ENCODE measurements around the gene PIGX.
"Not testable (repeated sequence)": the region's sequence is repeated elsewhere in the genome, so short reads cannot be mapped to it uniquely, and the experiment has no call there.

The PIGX gene

DNA sequence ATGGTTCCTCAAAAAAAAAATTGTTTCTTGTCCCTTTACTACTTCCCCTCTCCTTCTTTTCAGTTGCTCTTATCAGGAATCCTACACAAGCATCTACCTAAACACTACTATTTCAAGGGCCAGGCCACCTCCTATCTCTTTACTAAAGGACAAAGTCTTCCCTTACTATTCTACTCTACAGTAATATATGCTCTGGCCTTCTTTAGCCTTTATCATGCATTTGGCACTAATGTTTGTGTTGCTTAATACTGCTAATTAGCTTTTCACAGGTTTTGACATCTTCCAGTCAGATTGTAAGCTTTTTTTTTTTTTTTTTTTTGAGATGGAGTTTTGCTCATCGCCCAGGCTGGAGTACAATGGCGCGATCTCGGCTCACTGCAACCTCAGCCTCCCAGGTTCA, 5.4 kb upstream of the PIGX start:
- DNase-seq: no peak

- no peak for DNase-seq
Measured at GRCh38 chr3:196707566-196707965, 4.6 kb upstream of the PIGX start.

GRCh38 chr3:196708467-196708866, 3.7 kb upstream of the PIGX start:
- no peak for DNase-seq

GRCh38 chr3:196712514-196713413, 587 bp downstream of the PIGX start:
- DNase-seq: peak; percentile 75

- not testable (repeated sequence) for DNase-seq
Measured at GRCh38 chr3:196717162-196717561, 5.0 kb downstream of the PIGX start.

- DNase-seq: no peak
Measured at GRCh38 chr3:196721097-196721496, 8.9 kb downstream of the PIGX start.

DNA sequence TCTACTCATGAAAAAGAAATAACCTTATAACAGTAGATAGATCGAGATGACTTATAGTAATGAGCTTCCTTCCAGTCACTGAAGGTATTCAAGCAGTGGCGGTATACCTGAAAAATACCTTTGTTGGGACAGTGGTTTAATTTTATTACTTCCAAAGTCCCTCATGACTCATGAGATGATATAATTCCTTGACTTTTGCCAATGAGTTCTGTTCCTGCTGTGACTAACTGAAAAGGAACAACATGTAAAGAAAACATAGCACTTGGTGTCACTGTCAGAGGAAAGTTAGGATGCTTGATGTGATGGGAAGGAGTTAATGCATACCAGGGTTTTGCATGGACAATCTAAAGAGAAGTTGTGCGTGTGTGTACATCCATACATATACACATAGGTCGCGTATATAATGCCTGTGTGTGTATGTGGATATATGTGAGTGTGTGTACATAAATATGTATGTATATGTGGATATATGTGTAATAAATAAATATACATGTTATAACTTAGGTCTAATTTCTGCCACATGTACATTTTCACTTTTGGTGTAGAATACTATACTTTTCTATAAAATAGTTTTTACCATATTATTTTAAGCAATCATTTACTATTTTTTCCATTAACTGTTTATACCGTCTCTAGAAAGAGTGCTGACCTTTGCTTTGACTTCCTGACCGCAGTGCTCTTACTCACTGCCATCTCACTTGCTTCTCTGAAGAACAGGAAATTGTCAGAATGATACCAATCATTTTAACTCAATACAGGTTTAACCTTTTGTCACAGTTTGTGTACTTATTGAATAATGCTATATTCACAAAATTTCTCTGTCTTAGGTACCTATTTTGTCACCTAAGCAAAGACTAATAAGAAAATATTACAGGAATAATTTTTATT, 14.9 kb downstream of the PIGX start:
- DNase-seq: peak; percentile 20

DNA sequence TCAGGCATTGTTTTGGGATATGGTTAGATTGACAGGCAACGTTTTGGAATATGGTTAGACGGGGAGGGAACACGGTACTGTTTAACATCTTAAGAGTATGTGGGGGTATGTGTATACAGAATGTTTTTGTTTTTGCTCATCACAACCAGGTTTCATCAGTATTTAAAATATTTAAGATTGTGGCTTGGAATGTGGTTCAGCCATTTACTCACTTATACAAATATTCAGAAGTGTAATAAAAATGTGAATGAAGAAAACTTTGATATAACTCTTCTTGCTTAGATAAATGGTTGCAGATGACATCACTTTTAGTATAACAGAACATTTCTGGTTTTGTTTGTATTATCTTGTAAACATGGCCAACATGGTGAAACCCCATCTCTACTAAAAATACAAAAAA, 23.6 kb downstream of the PIGX start:
- DNase-seq: no peak

GRCh38 chr3:196736670-196737374, 24.6 kb downstream of the PIGX start:
- DNase-seq: no peak

GRCh38 chr3:196737655-196738054, 25.5 kb downstream of the PIGX start:
- no peak for DNase-seq

- peak; percentile 92 for DNase-seq
Measured at GRCh38 chr3:196739671-196740480, 27.7 kb downstream of the PIGX start, which contains the start of gene PAK2. Gene PAK2 (plus strand): TSS chr3:196739857. CDS start chr3:196782647, 42,790 bp downstream.

- peak; percentile 57 for DNase-seq
Measured at GRCh38 chr3:196740481-196741248, 28.5 kb downstream of the PIGX start.

GRCh38 chr3:196741249-196741889, 29.2 kb downstream of the PIGX start:
- no peak for DNase-seq

DNA sequence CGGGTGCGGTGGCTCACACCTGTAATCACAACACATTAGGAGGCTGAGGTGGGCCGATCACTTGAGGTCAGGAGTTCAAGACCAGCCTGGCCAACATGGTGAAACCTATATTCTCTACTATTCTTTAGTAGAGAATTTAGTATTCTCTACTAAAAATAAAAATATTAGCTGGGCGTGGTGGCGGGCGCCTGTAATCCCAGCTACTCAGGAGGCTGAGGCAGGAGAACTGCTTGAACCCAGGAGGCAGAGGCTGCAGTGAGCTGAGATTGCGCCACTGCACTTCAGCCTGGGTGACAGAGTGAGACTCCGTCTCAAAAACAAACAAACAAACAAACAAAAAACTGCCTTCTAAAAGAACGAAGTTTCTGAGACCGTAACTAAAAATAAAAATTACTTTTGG, 31.4 kb downstream of the PIGX start:
- DNase-seq: not testable (repeated sequence)

- DNase-seq: no peak
Measured at GRCh38 chr3:196749125-196749524, 36.9 kb downstream of the PIGX start.

DNA sequence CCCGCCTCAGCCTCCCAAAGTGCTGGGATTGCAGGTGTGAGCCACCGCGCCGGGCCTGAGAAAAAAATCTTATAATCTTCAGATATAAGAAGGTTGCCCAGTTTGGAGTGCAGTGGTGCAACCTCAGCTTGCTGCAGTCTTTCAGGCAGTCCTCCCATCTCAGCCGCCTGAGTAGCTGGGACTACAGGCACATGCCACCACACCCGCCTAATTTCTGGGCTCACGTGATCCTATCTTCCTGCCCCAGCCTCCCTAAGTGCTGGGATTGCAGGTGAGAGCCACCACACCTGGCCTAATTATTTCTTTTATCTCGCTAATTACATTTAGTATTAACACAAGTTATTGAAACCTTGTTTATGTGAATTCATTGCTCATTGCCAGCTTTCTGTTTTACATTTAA, 41.0 kb downstream of the PIGX start:
- DNase-seq: no peak

DNA sequence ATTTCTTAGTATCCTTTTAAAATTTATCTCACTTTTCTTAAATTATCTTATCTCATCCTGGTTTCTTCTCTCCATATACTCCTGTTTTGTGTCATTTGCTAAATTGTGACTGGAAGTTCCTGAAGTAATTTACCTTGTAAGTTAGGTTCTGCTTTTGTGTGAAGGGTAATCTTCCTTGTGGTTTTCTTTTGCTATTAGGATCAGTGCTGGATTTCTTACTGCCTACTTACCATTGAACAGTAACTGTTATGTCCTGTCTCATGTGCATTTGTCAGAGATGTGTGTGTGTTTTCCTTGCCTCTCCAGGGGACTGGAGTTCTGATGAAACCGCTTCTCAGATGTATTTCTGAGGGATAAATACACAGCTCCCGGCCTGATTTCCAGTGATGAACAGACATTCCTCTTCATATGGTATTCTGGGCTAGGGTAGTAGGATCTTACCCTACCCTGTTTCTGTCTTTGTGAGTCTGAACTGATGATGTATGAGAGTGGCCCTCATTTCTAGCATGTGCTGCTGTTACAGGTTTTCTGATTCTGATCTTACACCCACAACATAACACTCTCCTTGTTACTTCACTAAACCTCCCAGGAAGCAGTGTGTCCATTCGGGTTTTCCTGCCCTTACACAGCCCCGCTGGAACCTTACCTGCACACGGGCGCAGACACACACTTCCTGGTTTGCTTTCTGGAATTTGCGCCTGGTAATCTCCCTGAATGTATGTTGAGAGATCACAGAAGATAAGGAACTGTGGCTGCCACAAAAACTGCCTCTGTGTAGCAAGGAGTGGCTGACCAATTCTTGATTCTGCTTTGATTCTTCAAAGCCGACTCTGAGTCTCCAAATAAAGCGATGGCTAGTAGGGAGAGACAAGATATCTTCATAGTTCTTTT, 42.2 kb downstream of the PIGX start:
- no peak for DNase-seq

- DNase-seq: no peak
Measured at GRCh38 chr3:196756732-196757131, 44.6 kb downstream of the PIGX start.

- peak; percentile 11 for DNase-seq
Measured at GRCh38 chr3:196757876-196758739, 45.9 kb downstream of the PIGX start.
